Activated naive CD8-positive, alpha-beta T cell treated with anti-CD3 and anti-CD28 coated beads, Interleukin-2, amount 50 U/mL, for 16 hours (primary cell): ENCODE data around the gene SLAIN2.

Experiments
- DNase-seq: peaks from one replicate; pipeline ENCODE4 v3.0.0-alpha.2; 2020; ENCODE audit warnings: low read depth, low spot score

Gene SLAIN2

GRCh38 chr4:48334236-48334635 is 7.1 kb upstream of the SLAIN2 start:
- DNase-seq: no peak

GRCh38 chr4:48334900-48335384 is 6.4 kb upstream of the SLAIN2 start:
- DNase-seq: no peak

DNA sequence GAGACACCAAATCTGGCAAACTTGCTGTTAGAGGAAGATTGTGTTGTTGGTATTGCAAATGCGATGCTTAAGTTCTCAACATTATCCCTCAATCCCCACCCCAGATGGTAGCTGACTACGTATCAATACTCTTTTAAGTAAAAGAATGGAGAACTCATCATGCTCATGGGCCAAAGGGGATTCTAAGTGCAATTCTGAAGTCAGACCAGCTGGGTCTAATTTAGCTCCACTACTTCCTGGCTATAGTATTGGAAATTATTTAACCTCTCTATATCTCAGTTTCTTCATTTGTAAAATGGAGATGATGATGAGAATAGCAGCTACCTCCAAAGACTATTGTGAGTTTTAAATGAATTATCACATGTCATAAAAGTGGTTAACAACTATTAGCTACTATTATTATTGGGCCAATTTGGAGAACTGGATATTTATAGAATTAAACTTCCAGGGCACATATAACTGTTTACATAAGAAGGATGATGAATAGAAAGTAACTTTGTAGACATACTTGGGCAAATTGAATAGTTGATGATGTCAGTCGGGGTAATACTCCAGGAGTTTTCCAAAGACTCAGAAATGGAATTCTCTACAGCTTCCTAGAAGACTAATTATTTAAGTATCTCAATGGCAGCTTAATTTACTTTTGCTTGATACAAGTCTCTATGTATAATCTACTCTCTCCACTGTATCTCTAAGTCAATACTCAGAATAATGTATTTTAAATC is 5.0 kb upstream of the SLAIN2 start:
- no peak for DNase-seq

DNA sequence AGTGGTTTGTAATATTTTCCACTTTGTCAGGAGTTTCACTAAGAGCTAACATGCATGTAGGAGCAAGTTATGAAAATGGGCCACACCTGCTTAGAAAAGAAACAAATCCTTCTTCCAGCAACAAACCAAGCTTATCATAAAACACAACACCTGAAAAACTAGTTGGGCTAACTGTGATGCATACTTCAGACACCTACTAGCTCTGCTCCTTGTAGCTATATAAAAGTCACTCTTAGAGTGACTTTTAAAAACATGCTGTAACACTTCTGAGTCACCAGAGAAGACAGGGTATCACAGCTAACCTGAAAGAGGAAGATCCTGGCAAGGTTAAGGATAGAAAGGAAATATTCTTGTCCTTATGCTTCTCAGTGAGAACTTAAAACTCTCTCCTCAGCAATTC is 3.6 kb upstream of the SLAIN2 start:
- no peak for DNase-seq

GRCh38 chr4:48339642-48340041 is 1.7 kb upstream of the SLAIN2 start:
- no peak for DNase-seq

DNA sequence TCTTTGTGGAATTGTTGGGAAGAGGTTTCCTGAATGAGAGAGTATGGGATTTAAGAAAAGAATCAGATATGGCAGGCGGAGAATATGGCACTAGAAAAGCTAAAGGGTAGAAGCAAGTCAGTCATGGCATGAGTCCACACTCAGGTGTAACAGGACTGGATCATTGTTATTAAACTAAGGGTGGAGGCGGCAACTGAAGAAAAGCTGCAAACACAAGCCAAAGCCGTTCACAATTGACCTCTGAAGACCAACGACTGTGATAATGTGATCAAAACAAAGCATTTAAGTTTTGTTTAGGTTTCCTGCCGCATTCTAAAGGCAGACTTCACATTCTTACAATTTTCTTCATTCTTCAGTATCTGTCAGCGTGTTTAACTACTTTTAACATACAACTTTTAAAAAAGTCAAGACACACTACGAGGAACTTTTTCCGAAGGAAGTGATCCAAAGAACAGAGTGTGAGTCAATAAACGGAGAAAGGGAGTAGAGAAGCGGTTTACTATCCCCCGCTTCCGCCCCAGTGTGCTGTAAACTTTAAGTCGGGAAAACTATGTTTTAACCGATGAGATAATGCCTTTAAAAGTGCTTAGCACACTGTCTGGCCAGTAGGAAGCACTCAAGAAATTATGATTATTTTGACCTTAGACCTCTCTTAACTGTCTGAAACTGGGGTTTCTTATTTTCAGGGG is 909 bp upstream of the SLAIN2 start:
- DNase-seq: no peak

DNA sequence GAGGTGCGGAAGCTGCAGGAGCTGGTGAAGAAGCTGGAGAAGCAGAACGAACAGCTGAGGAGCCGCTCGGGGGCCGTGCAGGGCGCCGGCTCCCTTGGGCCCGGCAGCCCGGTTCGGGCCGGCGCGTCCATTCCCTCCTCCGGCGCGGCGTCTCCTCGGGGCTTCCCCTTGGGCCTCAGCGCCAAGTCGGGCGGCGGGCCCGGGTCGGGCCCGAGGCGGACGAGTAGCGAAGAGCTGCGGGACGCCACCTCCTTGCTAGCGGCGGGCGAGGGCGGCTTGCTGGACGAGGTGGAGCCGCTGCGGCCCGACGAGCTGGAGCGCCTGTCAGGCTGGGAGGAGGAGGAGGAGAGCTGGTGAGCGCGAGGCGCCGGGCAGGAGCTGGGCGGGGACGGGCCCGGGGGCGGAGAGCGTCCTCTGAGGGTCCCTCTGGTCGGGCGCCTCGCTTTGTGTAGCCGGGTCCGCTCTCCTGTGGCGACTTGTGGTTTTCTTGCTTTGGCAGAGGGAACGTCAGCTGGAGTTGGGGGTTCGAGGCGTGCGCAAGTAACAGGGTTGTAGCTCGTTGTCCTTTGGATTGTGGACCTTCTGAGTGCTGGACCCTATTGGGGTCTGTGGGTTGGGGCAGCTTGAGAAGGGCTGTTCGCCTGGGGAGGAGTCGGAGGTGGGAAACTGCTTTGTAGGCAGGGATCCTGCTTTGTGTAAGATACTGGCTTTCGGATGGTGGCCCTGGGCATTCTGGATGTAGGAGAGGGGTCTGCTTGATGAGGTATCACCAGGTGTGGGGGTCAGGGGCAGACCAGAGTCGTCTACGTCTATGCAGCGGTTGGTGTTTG is 662 bp downstream of the SLAIN2 start:
- DNase-seq: peak; percentile 13

DNA sequence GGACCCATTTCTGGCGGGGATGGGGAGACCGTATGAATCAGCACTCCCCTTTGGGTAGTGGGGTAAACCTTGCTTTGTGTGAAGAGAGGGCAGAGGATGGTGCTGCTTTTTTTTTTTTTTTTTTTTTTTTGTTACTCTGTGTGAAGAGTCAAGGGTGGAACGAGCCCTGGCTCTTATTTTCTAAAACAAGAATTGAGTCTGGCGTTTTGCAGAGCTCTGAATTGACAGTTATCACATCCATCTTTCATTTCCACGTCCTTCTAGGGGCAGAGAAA is 1.2 kb downstream of the SLAIN2 start:
- DNase-seq: no peak

- no peak for DNase-seq
Measured at GRCh38 chr4:48343035-48343434, 1.7 kb downstream of the SLAIN2 start.

- DNase-seq: no peak
Measured at GRCh38 chr4:48343551-48343950, 2.2 kb downstream of the SLAIN2 start.

DNA sequence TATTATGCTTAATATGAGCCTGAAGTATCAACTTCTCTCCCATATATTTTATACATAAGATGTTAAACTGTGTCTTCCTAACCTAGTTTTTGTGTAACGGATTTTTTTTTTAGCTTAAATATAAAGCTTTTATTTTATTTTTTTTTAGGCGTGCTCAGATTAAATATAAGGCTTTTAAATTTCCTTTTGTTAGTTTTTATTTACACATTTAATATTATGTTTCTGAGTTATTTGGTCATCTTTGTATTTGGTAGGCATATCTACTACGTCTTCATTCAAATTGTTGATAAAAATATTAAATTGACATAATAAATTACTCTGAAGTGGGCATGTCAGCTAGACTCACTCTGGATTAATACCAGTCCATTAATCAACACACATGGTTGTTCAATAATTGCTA is 4.2 kb downstream of the SLAIN2 start:
- no peak for DNase-seq

GRCh38 chr4:48346594-48346993 is 5.3 kb downstream of the SLAIN2 start:
- DNase-seq: no peak

DNA sequence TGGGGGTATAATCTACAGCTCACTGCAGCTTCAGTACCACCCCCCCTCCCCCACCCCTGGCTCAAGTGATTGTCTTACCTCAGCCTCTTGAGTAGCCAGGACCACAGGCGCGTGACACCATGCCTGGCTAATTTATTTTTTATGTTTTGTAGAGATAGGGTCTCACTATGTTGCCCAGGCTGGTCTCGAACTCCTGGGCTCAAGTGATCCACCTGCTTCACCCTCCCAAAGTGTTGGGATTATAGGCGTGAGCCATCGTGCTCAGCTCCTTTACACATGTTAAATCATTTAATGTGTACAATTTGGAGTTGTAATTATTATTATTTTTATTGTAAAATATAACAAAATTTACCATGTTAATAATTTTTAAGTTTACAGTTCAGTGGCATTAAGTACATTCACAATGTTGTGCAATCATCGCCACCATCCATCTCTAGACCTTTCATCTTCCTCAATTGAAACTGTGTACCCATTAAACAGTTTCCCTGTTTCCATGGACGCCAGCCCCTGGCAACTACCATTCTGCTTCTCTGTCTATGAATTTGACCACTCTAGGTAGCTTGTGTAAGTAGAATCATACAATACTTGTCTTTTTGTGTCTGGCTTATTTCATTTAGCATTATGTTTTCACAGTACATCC is 6.1 kb downstream of the SLAIN2 start:
- DNase-seq: no peak

DNA sequence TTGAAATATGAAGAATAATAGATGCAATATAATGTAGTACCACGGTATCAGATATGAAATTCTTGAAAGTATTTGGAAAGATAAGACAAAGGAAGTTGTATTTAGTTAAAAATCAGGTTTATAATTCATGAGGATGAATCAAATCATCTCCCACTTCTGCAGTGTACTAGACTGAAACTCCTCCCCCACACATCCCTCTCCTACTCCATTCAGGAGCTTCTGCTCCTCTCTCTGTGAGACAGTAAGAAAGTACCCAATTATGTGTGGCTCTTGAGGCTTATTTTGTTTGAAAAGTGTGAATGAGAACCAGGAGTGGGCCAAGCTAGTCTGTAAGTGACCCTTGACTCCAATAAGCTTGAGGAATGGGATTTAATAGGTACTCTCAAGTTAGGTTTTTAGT is 9.5 kb downstream of the SLAIN2 start:
- DNase-seq: no peak

DNA sequence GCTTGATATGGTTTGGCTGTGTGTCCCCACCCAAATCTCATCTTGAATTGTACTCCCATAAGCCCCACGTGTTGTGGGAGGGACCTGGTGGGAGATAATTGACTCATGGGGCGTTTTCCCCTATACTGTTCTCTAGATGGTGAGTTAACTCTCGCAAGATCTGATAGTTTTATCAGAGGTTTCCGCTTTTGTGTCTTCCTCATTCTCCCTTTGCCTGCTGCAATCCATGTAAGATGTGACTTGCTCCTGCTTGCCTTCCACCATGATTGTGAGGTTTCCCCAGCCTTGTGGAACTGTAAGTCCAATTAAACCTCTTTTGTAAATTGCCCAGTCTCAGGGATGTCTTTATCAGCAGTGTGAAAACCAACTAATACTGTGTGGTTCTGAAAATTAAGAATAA is 11.5 kb downstream of the SLAIN2 start:
- DNase-seq: no peak

DNA sequence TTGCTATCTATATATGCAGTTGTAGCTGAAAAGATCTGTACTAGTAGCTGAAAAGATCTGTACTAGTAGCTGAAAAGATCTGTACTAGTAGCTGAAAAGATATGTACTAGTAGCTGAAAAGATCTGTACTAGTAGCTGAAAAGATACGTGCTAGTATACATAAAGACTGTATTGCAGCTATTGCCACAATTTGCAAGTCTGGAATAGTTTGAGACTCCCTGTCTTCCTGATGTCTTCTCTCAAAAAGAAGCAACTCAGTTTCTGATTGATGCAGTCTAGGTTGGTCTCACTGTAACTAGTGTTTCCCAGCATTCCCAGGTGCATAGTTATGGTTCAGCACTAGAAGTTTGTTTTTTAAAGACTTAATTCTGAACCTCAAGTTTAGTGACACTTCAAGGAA is 15.0 kb downstream of the SLAIN2 start:
- no peak for DNase-seq

- no peak for DNase-seq
Measured at GRCh38 chr4:48360285-48361011, 19.1 kb downstream of the SLAIN2 start.

DNA sequence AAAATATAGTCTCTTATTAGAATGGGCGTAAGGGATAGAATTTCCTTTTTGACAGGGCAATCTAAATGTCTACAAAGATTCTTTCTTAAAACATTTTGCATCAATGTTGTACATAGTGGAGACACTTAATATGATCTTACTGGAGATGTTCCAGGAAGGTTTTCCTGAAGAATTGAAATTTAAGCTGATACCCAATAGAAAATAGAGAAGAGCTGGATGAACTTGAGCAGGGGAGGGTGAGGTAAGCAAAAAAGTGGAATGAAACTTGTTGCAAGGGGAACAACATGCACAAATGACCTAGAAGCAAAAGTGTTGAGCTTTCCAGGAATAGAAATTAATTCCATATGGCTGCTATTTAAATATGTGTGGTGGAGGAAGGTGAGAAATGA is 19.7 kb downstream of the SLAIN2 start:
- DNase-seq: no peak

GRCh38 chr4:48366611-48367010 is 25.3 kb downstream of the SLAIN2 start:
- DNase-seq: no peak

- DNase-seq: no peak
Measured at GRCh38 chr4:48367016-48367415, 25.7 kb downstream of the SLAIN2 start.

DNA sequence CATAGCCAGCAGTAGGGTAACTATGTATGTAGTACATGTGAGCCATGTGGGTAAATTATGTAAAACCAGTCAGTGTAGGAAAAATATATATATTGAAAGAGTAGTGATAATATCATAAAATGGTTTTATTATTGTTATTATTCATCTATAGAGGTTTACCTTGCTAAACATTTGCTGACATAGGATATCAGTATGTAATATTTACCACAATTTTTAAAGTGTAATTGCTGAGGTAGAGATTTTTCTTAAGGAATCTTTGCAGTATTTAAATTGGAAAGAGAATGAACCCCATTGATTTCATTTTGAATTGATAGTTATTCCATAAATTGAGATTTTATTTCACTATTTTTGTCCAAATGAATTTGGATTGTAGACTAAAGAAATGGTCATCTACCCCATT is 27.1 kb downstream of the SLAIN2 start:
- DNase-seq: no peak

DNA sequence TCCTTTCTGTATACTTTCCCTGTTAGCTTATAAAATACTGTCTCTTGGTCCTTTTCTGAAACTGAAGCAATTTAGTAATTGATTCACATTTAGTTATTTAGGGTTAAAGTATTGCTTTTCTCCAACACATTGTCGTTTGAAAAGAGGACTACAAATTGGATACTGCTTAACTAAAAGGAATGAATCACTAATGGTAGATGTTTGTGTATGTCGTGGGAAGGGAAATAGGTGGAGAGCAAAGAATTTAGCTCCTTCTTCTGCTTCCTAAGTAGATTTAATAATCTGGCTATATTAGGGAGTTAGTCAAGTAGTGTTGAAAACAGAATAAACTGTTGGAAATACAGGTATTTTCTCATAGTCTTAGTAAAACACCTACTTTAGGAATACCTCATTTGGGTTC is 27.9 kb downstream of the SLAIN2 start:
- no peak for DNase-seq
